ENCODE measurements around the gene SCAI.
"Not testable (repeated sequence)": the region's sequence is repeated elsewhere in the genome, so short reads cannot be mapped to it uniquely, and the experiment has no call there.

Gene SCAI

GRCh38 chr9:125150349-125151245, 7.3 kb upstream of the SCAI start:
- DNase-seq (ENCODE audit: low spot score): no peak

GRCh38 chr9:125147401-125147951, 4.1 kb upstream of the SCAI start:
- DNase-seq (ENCODE audit: low spot score): no peak

- DNase-seq (ENCODE audit: low spot score): peak; percentile 41
Measured at GRCh38 chr9:125146247-125146646, 2.9 kb upstream of the SCAI start.

GRCh38 chr9:125145425-125145824, 2.1 kb upstream of the SCAI start:
- DNase-seq (ENCODE audit: low spot score): no peak

GRCh38 chr9:125142560-125143376, 560 bp downstream of the SCAI start:
- DNase-seq (ENCODE audit: low spot score): no peak

- DNase-seq (ENCODE audit: low spot score): no peak
Measured at GRCh38 chr9:125141751-125142150, 1.6 kb downstream of the SCAI start.

GRCh38 chr9:125141251-125141650, 2.1 kb downstream of the SCAI start:
- DNase-seq (ENCODE audit: low spot score): peak; percentile 26

GRCh38 chr9:125140576-125140975, 2.8 kb downstream of the SCAI start:
- no peak for DNase-seq (ENCODE audit: low spot score)

- DNase-seq (ENCODE audit: low spot score): peak; percentile 40
Measured at GRCh38 chr9:125137200-125137599, 6.1 kb downstream of the SCAI start.

GRCh38 chr9:125134976-125135375, 8.4 kb downstream of the SCAI start:
- no peak for DNase-seq (ENCODE audit: low spot score)

- no peak for DNase-seq (ENCODE audit: low spot score)
Measured at GRCh38 chr9:125133403-125134329, 9.7 kb downstream of the SCAI start.

- no peak for DNase-seq (ENCODE audit: low spot score)
Measured at GRCh38 chr9:125131778-125132177, 11.6 kb downstream of the SCAI start.

- peak; percentile 88 for DNase-seq (ENCODE audit: low spot score)
Measured at GRCh38 chr9:125126019-125126746, 17.1 kb downstream of the SCAI start.

- no peak for DNase-seq (ENCODE audit: low spot score)
Measured at GRCh38 chr9:125125523-125125922, 17.8 kb downstream of the SCAI start.

GRCh38 chr9:125121146-125121545, 22.2 kb downstream of the SCAI start:
- DNase-seq (ENCODE audit: low spot score): no peak

GRCh38 chr9:125119643-125120286, 23.6 kb downstream of the SCAI start:
- DNase-seq (ENCODE audit: low spot score): no peak

GRCh38 chr9:125118696-125119095, 24.6 kb downstream of the SCAI start:
- DNase-seq (ENCODE audit: low spot score): not testable (repeated sequence)

- DNase-seq (ENCODE audit: low spot score): not testable (repeated sequence)
Measured at GRCh38 chr9:125114503-125114902, 28.8 kb downstream of the SCAI start.

GRCh38 chr9:125110464-125110863, 32.9 kb downstream of the SCAI start:
- no peak for DNase-seq (ENCODE audit: low spot score)

GRCh38 chr9:125108541-125108940, 34.8 kb downstream of the SCAI start:
- DNase-seq (ENCODE audit: low spot score): not testable (repeated sequence)

All from AG08396 (cell line).